NCI-H82 treated with DMSO at 0.1 percent for 48 hours (cell line): ENCODE results near the gene CLCN1.

ENCODE experiments used
- DNase-seq: peaks from one replicate; lab custom pipeline; 2025; ENCODE audit not compliant: unreplicated experiment; lab: John Stamatoyannopoulos, UW

CLCN1 gene

DNA sequence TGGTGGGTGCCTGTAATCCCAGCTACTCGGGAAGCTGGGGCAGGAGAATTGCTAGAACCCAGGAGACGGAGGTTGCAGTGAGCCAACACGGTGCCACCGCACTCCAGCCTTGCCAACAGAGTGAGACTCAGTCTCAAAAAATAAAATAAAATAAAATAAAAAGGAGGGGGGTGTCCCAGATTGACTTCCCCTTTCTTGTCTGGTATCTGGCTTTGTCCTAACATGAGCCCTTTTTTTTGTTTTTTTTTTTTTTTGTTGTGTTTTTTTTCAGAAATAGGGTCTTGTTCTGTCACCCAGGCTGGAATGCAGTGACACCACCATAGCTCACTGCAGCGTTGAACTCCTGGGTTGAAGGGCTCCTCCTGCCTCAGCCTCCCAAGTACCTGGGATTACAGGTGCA lies 23.0 kb upstream of the CLCN1 start:
- no peak for DNase-seq

- no peak for DNase-seq
These were observed 20.0 kb upstream of the CLCN1 start for GRCh38 chr7:143295870-143296269.

GRCh38 chr7:143296686-143297085 lies 19.2 kb upstream of the CLCN1 start:
- DNase-seq: no peak

DNA sequence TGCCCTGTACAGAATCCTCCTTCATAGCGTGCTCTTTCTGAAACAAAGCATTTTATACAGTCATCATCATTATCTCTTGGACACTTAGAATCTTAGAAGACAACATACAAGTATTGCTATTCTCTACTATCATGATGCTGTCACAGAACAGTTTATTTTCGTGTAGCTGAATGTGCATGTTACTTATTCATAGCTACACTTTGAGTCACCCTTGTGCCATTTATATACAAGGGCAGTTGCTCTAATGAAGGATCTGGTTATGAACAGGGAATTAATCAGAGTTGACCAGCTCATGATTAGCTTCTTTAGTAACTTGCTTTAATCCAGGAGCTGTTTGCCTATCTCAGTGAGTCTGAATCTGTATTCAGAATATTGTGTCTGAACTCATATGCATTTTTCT lies 16.6 kb upstream of the CLCN1 start:
- DNase-seq: no peak

DNA sequence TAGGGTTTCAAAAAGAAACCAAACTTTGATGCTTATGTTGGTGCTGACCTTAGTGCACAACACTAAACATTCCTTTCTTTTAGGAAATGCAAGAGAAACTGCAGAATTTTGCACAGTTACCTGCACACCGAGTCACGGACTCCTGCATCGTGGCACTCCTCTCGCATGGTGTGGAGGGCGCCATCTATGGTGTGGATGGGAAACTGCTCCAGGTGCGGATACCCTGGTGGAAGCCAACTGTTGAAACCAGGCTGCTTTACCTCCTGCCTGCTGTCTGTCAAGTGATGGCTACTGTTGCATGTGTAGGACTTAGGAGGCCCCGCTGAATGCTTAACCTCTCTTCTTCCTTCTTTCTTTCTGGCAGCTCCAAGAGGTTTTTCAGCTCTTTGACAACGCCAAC lies 16.1 kb upstream of the CLCN1 start:
- DNase-seq: no peak

GRCh38 chr7:143300959-143301935 lies 14.7 kb upstream of the CLCN1 start:
- DNase-seq: no peak

DNA sequence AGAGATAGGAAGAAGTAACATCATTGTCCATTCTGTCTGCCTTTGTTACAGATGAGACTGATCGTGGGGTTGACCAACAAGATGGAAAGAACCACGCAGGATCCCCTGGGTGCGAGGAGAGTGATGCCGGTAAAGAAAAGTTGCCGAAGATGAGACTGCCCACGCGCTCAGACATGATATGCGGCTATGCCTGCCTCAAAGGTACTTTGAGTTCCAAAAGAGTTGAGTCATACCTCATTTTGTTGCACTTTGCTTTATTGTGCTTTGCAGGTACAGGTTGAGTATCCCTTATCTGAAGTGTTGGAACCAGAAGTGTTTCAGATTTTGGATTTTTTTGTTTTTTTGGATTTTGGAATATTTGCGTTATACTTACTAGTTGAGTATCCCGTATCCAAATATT lies 12.2 kb upstream of the CLCN1 start:
- no peak for DNase-seq

DNA sequence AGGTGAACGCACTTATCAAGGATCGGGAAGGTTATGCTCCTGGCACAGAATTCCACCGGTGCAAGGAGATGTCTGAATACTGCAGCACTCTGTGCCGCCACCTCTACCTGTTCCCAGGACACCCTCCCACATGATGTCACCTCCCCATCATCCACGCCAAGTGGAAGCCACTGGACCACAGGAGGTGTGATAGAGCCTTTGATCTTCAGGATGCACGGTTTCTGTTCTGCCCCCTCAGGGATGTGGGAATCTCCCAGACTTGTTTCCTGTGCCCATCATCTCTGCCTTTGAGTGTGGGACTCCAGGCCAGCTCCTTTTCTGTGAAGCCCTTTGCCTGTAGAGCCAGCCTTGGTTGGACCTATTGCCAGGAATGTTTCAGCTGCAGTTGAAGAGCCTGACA lies 11.0 kb upstream of the CLCN1 start:
- no peak for DNase-seq

DNA sequence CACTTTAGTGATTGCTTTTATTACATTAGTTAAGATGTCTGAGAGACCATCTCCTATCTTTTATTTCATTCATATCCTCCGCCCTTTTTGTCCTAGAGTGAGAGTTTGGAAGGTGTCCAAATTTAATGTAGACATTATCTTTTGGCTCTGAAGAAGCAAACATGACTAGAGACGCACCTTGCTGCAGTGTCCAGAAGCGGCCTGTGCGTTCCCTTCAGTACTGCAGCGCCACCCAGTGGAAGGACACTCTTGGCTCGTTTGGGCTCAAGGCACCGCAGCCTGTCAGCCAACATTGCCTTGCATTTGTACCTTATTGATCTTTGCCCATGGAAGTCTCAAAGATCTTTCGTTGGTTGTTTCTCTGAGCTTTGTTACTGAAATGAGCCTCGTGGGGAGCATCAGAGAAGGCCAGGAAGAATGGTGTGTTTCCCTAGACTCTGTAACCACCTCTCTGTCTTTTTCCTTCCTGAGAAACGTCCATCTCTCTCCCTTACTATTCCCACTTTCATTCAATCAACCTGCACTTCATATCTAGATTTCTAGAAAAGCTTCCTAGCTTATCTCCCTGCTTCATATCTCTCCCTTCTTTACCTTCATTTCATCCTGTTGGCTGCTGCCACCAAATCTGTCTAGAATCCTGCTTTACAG lies 10.4 kb upstream of the CLCN1 start:
- peak; percentile 11 for DNase-seq

DNA sequence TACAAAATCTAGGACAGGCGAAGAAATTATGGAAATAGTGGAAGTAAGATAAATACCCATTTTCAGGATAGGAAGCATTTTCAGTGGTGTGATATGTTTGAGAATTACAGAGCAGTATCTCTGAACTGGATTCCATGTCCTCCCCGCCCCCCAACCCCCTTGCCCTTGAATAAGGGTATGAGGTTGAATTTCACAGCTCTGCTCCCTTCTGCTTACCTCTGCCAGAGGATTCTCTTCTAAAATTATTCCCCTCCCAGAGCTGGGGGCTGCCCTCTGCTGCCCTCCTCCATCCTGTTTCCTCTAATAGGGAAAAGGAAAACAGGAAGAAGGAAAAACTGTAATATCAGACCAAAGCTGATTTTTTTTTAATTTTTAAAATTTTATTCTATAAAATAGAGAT lies 7.3 kb upstream of the CLCN1 start:
- DNase-seq: no peak

DNA sequence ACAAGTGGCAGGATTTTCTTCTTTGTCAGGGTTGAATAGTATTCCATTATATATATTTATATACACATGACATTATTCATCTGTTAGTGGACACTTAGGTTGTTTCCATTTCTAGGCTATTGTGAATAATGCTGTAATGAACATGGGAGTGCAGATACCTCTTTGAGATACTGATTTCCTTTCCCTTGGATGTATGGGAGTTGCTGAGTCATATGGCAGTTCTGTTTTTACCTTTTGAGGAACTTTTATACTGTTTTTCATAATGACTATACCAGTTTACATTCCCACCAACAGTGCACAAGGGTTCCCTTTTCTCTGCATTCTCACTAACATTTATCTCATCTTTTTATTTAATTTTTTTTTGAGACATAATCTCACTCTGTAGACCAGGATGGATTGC lies 1.8 kb upstream of the CLCN1 start:
- no peak for DNase-seq

- DNase-seq: no peak
These were observed 581 bp downstream of the CLCN1 start for GRCh38 chr7:143316492-143316891.

- DNase-seq: no peak
These were observed 2.8 kb downstream of the CLCN1 start for GRCh38 chr7:143318661-143319060.

DNA sequence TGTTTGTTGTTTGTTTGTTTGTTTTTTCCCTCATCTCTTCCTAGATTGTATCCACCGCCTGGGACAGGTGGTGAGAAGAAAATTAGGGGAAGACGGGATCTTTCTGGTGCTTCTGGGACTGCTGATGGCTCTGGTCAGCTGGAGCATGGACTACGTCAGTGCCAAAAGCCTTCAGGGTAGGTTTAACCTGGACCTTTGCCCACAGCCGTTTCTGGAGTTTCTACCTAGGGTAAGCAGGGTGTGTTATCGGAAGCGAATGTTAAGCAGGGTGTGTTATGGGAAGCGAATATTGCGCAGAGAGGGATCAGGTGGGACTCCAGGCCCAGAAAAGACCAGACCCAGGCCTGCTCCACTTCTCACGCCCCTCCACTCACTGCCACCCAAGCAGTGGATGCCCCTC lies 4.7 kb downstream of the CLCN1 start:
- no peak for DNase-seq

GRCh38 chr7:143321242-143321641 lies 5.3 kb downstream of the CLCN1 start:
- no peak for DNase-seq

DNA sequence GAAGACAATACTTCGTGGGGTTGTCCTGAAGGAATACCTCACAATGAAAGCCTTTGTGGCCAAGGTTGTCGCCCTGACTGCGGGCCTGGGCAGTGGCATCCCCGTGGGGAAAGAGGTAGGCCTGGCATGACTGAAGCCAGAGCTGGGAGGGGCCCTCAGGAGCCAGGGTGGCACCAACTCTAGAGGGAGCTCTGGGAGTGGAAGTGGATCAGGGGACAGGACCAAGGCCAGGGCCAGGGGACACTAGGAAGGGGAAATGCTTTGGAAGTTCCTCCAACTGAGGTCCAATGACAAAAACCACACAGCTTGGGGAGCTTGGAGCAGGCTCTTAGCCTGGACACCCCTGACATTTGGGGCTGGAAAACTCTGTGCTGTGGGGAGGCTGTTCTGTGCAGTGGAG lies 5.8 kb downstream of the CLCN1 start:
- DNase-seq: no peak

DNA sequence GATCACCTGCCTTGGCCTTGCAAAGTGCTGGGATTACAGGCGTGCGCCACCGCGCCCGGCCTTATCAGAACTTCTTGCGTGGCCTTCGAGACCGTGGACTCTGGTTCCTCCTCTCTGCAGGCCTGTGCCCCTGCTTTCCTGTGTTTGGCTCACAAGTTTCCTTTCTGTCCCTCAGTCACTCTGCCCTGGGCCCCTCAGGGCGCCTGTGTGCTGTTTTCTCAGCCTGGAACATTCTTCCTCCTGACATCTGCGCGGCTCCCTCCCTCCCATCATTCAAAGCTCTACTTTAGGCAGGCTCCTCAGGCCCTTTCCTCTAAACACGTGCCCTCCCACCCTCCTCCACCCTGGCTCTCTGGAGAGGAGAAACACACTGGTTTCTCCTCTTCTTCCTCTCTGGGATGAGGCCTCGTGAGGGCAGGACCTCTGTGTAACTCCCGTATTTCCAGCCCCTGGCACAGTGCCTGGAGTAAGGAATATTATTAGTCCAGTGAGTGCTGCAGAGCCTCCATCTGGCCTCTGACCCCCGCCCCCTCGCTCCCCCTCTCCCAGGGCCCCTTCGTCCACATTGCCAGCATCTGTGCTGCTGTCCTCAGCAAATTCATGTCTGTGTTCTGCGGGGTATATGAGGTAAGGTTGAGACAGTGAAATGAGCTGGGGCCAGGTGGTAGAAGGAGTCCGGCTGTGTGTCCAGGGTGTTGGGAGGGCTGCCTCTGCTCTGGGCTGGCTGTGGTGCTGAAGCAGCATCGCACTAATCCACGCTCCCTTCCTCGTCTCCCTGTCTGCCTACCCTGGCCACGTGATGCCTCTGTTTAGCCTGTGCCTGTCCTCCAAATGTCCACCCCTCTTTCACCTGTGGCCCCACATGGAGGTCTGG lies 7.1 kb downstream of the CLCN1 start:
- no peak for DNase-seq

DNA sequence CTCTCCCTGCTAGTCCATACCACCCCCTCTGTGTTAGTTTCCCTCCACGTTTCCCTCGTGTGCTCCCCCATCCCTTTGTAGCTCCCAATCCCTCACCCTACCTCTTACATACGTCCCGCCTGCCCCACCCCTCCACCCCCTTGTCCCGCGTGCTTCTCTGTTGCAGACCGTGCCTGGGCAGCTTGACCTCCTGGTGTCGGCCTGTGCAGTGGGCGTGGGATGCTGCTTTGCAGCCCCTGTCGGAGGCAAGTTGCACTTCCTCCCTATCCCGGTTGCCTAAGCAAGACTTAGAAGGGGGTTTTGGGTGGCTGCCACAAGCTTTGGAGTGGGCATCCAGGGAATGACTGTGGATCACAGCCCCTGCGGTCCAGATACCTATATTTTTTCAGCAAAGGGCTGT lies 7.7 kb downstream of the CLCN1 start:
- no peak for DNase-seq

- DNase-seq: no peak
These were observed 9.3 kb downstream of the CLCN1 start for GRCh38 chr7:143325240-143325639.

DNA sequence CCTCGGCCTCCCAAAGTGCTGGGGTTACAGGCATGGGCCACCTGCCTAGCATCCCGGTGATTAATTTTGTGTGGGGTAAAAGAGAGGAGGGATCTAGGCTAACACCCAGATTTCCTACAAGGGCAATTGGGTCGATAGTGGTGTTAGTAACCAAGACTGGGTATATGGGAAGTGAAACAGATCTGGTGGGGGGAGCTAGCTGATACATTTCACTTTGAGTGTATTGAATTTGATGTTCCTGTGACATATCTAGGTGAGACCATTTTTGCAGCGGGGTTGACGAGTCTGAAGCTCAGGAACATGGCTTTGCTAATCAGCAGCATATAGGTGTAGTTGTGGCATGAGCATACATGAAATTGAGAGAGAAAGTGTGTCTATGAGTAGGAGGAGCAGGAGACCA lies 12.0 kb downstream of the CLCN1 start:
- no peak for DNase-seq

DNA sequence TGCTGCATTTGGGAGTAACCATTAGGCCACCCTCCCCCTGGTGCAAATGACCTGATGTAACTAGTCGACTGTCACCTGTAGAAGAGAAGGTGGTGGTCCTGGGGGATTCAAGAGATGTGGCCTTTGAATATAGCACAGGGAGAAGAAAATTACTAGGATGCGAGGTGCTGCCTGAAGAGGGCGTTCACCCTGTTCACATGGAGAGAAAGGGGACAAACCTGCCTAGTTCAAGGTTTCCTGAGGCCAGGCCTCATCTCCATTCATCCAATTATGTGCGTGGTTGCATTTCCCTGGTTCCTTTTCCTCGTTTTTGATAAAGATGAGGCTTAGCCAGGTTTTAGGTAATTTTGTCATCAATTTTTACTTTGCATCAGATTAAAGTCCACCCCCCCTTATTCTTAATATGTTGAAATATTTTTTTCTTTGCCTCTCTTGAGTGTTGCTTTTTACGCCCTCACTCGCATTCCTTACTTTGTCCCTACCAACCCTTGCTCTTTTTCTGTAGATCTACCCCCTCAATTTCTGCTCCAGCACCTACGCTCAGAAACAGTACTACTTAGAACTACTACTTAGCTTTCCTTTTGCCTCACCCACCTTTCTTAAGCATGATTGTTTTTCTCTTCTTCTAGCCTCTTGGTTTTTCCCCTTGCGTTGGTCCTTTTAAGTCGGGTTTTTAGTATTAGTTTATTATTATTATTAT lies 13.7 kb downstream of the CLCN1 start:
- no peak for DNase-seq
